ENCODE measurements around the gene ABCA4. TPM values are rescaled to one million over a fixed set of nuclear protein-coding genes. Genes with fewer than 3 reads are reported as not detected.

The ABCA4 gene
- total and polyA plus RNA-seq, 2 of the 8 experiments (the other 6 are each of a cell fraction or from before 2014, with no cell fraction given): 0.06 TPM; not detected in 1

DNA sequence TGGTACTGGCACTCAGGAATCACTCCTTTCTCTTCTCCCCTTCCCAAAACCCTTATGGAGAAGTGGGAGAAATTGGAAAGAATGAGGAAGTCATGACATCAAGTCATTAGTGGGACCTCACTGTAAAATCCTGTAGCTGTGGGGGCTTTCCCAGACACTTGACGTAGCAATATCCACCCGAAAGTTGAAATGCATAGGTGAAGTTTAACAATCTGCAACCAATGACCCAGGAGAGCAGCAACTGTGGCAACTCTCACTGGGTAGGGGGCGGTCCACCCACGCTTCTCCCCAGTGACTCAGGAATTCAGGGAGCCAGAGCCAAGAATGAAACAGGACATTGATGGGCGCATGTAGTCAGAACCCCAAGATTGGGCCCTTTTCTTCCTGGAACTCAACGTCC, 27.0 kb downstream of the ABCA4 start:
- H3K4ac ChIP-seq (replicated peaks; ENCODE audit: insufficient read length, low read depth, low read length): peak overlapping the region; percentile 9
- H2AK5ac ChIP-seq (ENCODE audit: low read depth, low read length): no peak overlapping the region
- no peak overlapping the region for H4K8ac ChIP-seq (ENCODE audit: extremely low read depth, insufficient read depth, low read length)
- H3K4me2 ChIP-seq (ENCODE audit: insufficient read depth in 1 of 2, low read depth in 2 of 2, low read length in 2 of 2): peak overlapping the region in 1 of 2 experiments; percentile 7; a peak in 1 of 4 replicates
- no peaks in the 10 kb centered on the region for H3K79me2 ChIP-seq (ENCODE audit: control insufficient read depth in 1 of 2, insufficient read depth in 2 of 2, low read length in 2 of 2)
- no peaks in the 10 kb centered on the region for H3K23me2 ChIP-seq (ENCODE audit: low read depth, low read length)
- H3K9ac ChIP-seq (replicated peaks in 1 of 4; ENCODE audit: extremely low read depth in 1 of 4, low read depth in 3 of 4, low read length in 3 of 4): no peak overlapping the region
- H2BK15ac ChIP-seq (ENCODE audit: low read length): no peak overlapping the region
- peaks cover 0 to 8% (median 6%) of the 10 kb centered on the region in 4 experiments; a peak in 4 of 7 replicates for H3K4me1 ChIP-seq (replicated peaks in 1 of 4; ENCODE audit: control insufficient read depth in 3 of 4, insufficient read depth in 4 of 4, low read length in 3 of 4)
- H3K79me1 ChIP-seq (ENCODE audit: low read depth, low read length): no peaks in the 10 kb centered on the region
- DNase-seq (ENCODE audit: low read depth in 1 of 2, low spot score in 2 of 2): no peak
- no peak overlapping the region for H3K27ac ChIP-seq (ENCODE audit: low read depth, low read length)
- H2BK12ac ChIP-seq (ENCODE audit: low read depth, low read length): peak overlapping the region; percentile 44; the same call in 1 of the 2 replicates
- H3K14ac ChIP-seq (ENCODE audit: insufficient read length): no peak overlapping the region
- H3K23ac ChIP-seq (ENCODE audit: insufficient read length): no peak overlapping the region
- WGBS, 2 experiments (ENCODE audit: extremely low coverage in 1 of 2, insufficient coverage in 1 of 2, insufficient read length in 1 of 2, insufficient replicate concordance in 2 of 2, low coverage in 1 of 2, low lambda C conversion rate in 2 of 2, missing lambda C conversion rate in 1 of 2): 71% methylated on average over 6 of the region's 6 CpGs; no CpG with 5 or more reads in 1 of the 2 experiments
- no peaks in the 10 kb centered on the region for H3K9me3 ChIP-seq (ENCODE audit: insufficient read depth in 2 of 2, low read depth in 1 of 2, low read length in 1 of 2)
- FAIRE-seq: no peak
- no peak overlapping the region for H2BK120ac ChIP-seq (replicated peaks; ENCODE audit: low read depth, low read length)
- 0 out of 4 replicates have a peak, but pooled peaks of 1 of the 2 experiments have one; percentile 10 for TF ChIP-seq RAD21 (IDR thresholded peaks at IDR 0.05 in 1 of 2, conservative IDR thresholded peaks at IDR 0.05 in 1 of 2; ENCODE audit: low read depth in 2 of 2, low read length in 2 of 2)
- TF ChIP-seq BACH1 (IDR thresholded peaks at IDR 0.05; ENCODE audit: low read length): no peak
- peak overlapping the region; percentile 44; the same call in 1 of the 2 replicates for H3K18ac ChIP-seq (ENCODE audit: extremely low read depth, low read length)
- H3K56ac ChIP-seq (replicated peaks; ENCODE audit: insufficient read length, low read depth, low read length): no peak overlapping the region
- no peak overlapping the region for H3K4me3 ChIP-seq (ENCODE audit: extremely low read depth in 1 of 4, insufficient read depth in 2 of 4, low read depth in 3 of 4, low read length in 4 of 4)
- ChIA-PET CTCF (ENCODE audit: partially characterized antibody) (interaction anchor here (1.1 to 2.3 kb wide), 2 partner anchors 32 to 48 kb away, joined by 4 to 15 read pairs; no protein-coding TSS in a partner anchor), POLR2A (ENCODE audit: partially characterized antibody) (interaction anchor here (0.6 to 1.1 kb wide), 3 partner anchors 10 to 22 kb away, joined by 3 to 6 read pairs (median 3); no protein-coding TSS in a partner anchor)
- H2AFZ ChIP-seq (ENCODE audit: low read length): peak overlapping the region; percentile 91
- H4K20me1 ChIP-seq (replicated peaks in 1 of 2; ENCODE audit: control insufficient read depth in 1 of 2, insufficient read depth in 2 of 2, low read length in 2 of 2): no peaks in the 10 kb centered on the region
- no peak overlapping the region for H4K91ac ChIP-seq (replicated peaks; ENCODE audit: insufficient read length, low read length)
- no peak overlapping the region for H2BK20ac ChIP-seq (ENCODE audit: low read length)
- no peak overlapping the region; the same call in 1 of the 2 replicates for H2BK5ac ChIP-seq (ENCODE audit: low read depth, low read length)
- no peak overlapping the region for H4K5ac ChIP-seq (ENCODE audit: insufficient read length, low read depth, low read length)
- H3K36me3 ChIP-seq (ENCODE audit: control insufficient read depth in 2 of 4, insufficient read depth in 4 of 4, low read length in 3 of 4): no peaks in the 10 kb centered on the region
- H3K27me3 ChIP-seq (replicated peaks in 1 of 4; ENCODE audit: control insufficient read depth in 3 of 4, extremely low read depth in 1 of 4, insufficient read depth in 3 of 4, low read length in 3 of 4): no peaks in the 10 kb centered on the region; a peak in 1 of 7 replicates
